GM21447 (cell line): ENCODE results near the gene SYNE1.
"Not testable (repeated sequence)": the region's sequence is repeated elsewhere in the genome, so short reads cannot be mapped to it uniquely, and the experiment has no call there.

Experiments
- ATAC-seq: cut with Tn5 transposase; IDR thresholded peaks from one replicate; pipeline ENCODE4 v1.9.1; 2021; ENCODE audit not compliant: unreplicated experiment

Gene SYNE1

GRCh38 chr6:152426276-152426675 is 210.9 kb downstream of the SYNE1 start:
- no peak for ATAC-seq

GRCh38 chr6:152423216-152424103 is 213.7 kb downstream of the SYNE1 start:
- peak; percentile 79 for ATAC-seq

- ATAC-seq: not testable (repeated sequence)
Observed at GRCh38 chr6:152421496-152421895, 215.7 kb downstream of the SYNE1 start.

GRCh38 chr6:152420696-152421095 is 216.5 kb downstream of the SYNE1 start:
- ATAC-seq: no peak

- no peak for ATAC-seq
Observed at GRCh38 chr6:152418551-152418950, 218.6 kb downstream of the SYNE1 start.

- ATAC-seq: no peak
Observed at GRCh38 chr6:152416652-152417051, 220.5 kb downstream of the SYNE1 start.

- ATAC-seq: no peak
Observed at GRCh38 chr6:152404936-152405595, 232.1 kb downstream of the SYNE1 start.

- peak; percentile 75 for ATAC-seq
Observed at GRCh38 chr6:152404086-152404857, 232.9 kb downstream of the SYNE1 start.

GRCh38 chr6:152402791-152403190 is 234.4 kb downstream of the SYNE1 start:
- ATAC-seq: no peak

- no peak for ATAC-seq
Observed at GRCh38 chr6:152401978-152402377, 235.2 kb downstream of the SYNE1 start.

- ATAC-seq: no peak
Observed at GRCh38 chr6:152399399-152399798, 237.8 kb downstream of the SYNE1 start.

- ATAC-seq: no peak
Observed at GRCh38 chr6:152398993-152399392, 238.2 kb downstream of the SYNE1 start.

GRCh38 chr6:152398316-152398715 is 238.8 kb downstream of the SYNE1 start:
- ATAC-seq: no peak

- no peak for ATAC-seq
Observed at GRCh38 chr6:152394303-152394702, 242.9 kb downstream of the SYNE1 start.

GRCh38 chr6:152391179-152391880 is 245.8 kb downstream of the SYNE1 start:
- ATAC-seq: no peak

- no peak for ATAC-seq
Observed at GRCh38 chr6:152387091-152387490, 250.1 kb downstream of the SYNE1 start.

- no peak for ATAC-seq
Observed at GRCh38 chr6:152386131-152386530, 251.0 kb downstream of the SYNE1 start.

GRCh38 chr6:152380993-152381898 is 255.9 kb downstream of the SYNE1 start:
- ATAC-seq: no peak

- ATAC-seq: no peak
Observed at GRCh38 chr6:152380351-152380767, 256.8 kb downstream of the SYNE1 start.

- ATAC-seq: no peak
Observed at GRCh38 chr6:152379423-152379822, 257.7 kb downstream of the SYNE1 start.
